Astrocyte (in vitro differentiated cells and primary cell): Measurements from ENCODE around the gene CNTNAP2. TPM values are rescaled to one million over a fixed set of nuclear protein-coding genes. Genes with fewer than 3 reads are reported as not detected.

ENCODE experiments used
- DNase-seq: peaks from one replicate; pipeline ENCODE4 v3.0.0-alpha.2; 2010; ENCODE audit warnings: low read depth
- FAIRE-seq: peaks from 2 replicates; lab custom pipeline; 2011; peaks lifted over from hg19 to GRCh38; lab: Jason Lieb, UNC
- H2AFZ ChIP-seq: 2 replicates; pipeline ENCODE4 v1.6.0; 2012; ENCODE audit warnings: low read depth, low read length, inconsistent platforms
- H3K27ac ChIP-seq: 2 replicates; pipeline ENCODE4 v1.5.1; 2011; ENCODE audit warnings: low read depth, low read length, inconsistent platforms
- H3K27me3 ChIP-seq: 2 replicates; pipeline ENCODE4 v1.6.0; 2011; ENCODE audit warnings: low read length, inconsistent platforms; ENCODE audit not compliant: insufficient read depth
- H3K36me3 ChIP-seq: 2 replicates; pipeline ENCODE4 v1.5.1; 2011; ENCODE audit warnings: low read length, inconsistent platforms; ENCODE audit not compliant: insufficient read depth
- H3K4me1 ChIP-seq: 2 replicates; pipeline ENCODE4 v1.5.1; 2011; ENCODE audit warnings: low read length, inconsistent platforms; ENCODE audit not compliant: insufficient read depth
- H3K4me2 ChIP-seq: 2 replicates; pipeline ENCODE4 v1.6.0; 2012; ENCODE audit warnings: low read length, inconsistent platforms
- H3K4me3 ChIP-seq: 2 replicates; pipeline ENCODE4 v1.5.1; 2011; ENCODE audit warnings: low read depth, mild to moderate bottlenecking, low read length, inconsistent platforms; ENCODE audit not compliant: insufficient read depth
- H3K79me2 ChIP-seq: 2 replicates; pipeline ENCODE4 v1.6.0; 2012; ENCODE audit warnings: mild to moderate bottlenecking, low read length, inconsistent platforms; ENCODE audit not compliant: insufficient read depth
- H3K9ac ChIP-seq: 2 replicates; pipeline ENCODE4 v1.6.0; 2012; ENCODE audit warnings: mild to moderate bottlenecking, low read length, inconsistent platforms
- H3K9me3 ChIP-seq: 2 replicates; pipeline ENCODE4 v1.5.1; 2012; ENCODE audit warnings: low read depth, mild to moderate bottlenecking, low read length, inconsistent platforms; ENCODE audit not compliant: insufficient read depth
- H4K20me1 ChIP-seq: 2 replicates; pipeline ENCODE4 v1.6.0; 2012; ENCODE audit warnings: low read length, inconsistent platforms; ENCODE audit not compliant: insufficient read depth
- H3K27ac Mint-ChIP-seq: one replicate; pipeline ENCODE4 v1.8.0; 2021; ENCODE audit warnings: mild to moderate bottlenecking, mixed read lengths; ENCODE audit not compliant: unreplicated experiment
- H3K27me3 Mint-ChIP-seq: one replicate; pipeline ENCODE4 v1.8.0; 2021; ENCODE audit warnings: low read depth, mixed read lengths; ENCODE audit not compliant: unreplicated experiment
- H3K36me3 Mint-ChIP-seq: one replicate; pipeline ENCODE4 v1.8.0; 2021; ENCODE audit warnings: low read depth, mixed read lengths; ENCODE audit not compliant: unreplicated experiment
- H3K4me1 Mint-ChIP-seq: one replicate; pipeline ENCODE4 v1.8.0; 2021; ENCODE audit warnings: low read depth, mixed read lengths; ENCODE audit not compliant: unreplicated experiment
- H3K4me3 Mint-ChIP-seq: one replicate; pipeline ENCODE4 v1.8.0; 2021; ENCODE audit warnings: mild to moderate bottlenecking, moderate library complexity, mixed read lengths; ENCODE audit not compliant: unreplicated experiment
- H3K9me3 Mint-ChIP-seq: one replicate; pipeline ENCODE4 v1.8.0; 2021; ENCODE audit warnings: mild to moderate bottlenecking, mixed read lengths; ENCODE audit not compliant: unreplicated experiment
- EZH2 ChIP-seq: IDR thresholded peaks from 2 replicates; pipeline ENCODE4 v1.6.1; 2012; ENCODE audit warnings: mild to moderate bottlenecking, low read length, inconsistent platforms; ENCODE audit not compliant: insufficient read depth
- total RNA-seq: library from RNA; stranded (reverse); gene quantifications from 2 replicates; pipeline ENCODE4 v1.2.1, GENCODE V29; 2021
- TF ChIP-seq, protein P1 (sequence below): IDR thresholded peaks from 2 replicates; pipeline ENCODE4 v1.5.1; 2011; ENCODE audit warnings: low read depth, mild to moderate bottlenecking, inconsistent platforms, low read length, moderate library complexity; ENCODE audit not compliant: insufficient read depth

Gene CNTNAP2
- total RNA-seq, 1 donor from 2014 or later = 20.0 TPM

DNA sequence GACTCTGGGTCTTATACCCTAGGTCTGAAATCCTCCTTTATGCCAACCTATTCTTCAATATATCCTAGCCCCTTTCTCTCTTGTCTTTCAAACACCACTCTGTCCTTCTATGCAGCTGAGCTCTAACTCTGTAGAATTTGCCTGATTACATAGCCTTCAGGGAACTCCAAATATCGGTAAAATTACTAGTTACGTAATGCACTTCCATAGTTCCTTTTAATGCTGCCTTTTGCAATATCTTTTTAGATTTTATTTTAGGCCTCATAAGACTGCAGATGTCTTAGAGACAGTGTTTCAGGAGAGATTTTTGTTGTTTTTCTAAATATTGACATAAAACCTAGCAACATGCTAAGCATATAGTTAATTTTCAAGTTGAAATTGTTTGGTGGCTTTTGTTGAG lies 924.8 kb downstream of the CNTNAP2 start:
- DNase-seq (no peak), FAIRE-seq (no peak)
- H3K36me3 ChIP-seq = no peaks in the 10 kb centered on the region
- Mint-ChIP-seq H3K36me3 (no peaks in the 10 kb centered on the region), H3K4me3 (no peak overlapping the region), H3K4me1 (no peaks in the 10 kb centered on the region), H3K9me3 (no peaks in the 10 kb centered on the region), H3K27me3 (no peaks in the 10 kb centered on the region), H3K27ac (no peak overlapping the region)
- no peak overlapping the region for H3K27ac ChIP-seq
- no peak overlapping the region for H3K9ac ChIP-seq
- H3K9me3 ChIP-seq = no peaks in the 10 kb centered on the region
- TF ChIP-seq, protein P1, sequence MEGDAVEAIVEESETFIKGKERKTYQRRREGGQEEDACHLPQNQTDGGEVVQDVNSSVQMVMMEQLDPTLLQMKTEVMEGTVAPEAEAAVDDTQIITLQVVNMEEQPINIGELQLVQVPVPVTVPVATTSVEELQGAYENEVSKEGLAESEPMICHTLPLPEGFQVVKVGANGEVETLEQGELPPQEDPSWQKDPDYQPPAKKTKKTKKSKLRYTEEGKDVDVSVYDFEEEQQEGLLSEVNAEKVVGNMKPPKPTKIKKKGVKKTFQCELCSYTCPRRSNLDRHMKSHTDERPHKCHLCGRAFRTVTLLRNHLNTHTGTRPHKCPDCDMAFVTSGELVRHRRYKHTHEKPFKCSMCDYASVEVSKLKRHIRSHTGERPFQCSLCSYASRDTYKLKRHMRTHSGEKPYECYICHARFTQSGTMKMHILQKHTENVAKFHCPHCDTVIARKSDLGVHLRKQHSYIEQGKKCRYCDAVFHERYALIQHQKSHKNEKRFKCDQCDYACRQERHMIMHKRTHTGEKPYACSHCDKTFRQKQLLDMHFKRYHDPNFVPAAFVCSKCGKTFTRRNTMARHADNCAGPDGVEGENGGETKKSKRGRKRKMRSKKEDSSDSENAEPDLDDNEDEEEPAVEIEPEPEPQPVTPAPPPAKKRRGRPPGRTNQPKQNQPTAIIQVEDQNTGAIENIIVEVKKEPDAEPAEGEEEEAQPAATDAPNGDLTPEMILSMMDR = no peak
- TF ChIP-seq EZH2 = no peak
- H3K4me2 ChIP-seq = no peak overlapping the region
- H2AFZ ChIP-seq = no peak overlapping the region
- H3K4me3 ChIP-seq = no peak overlapping the region
- no peaks in the 10 kb centered on the region for H3K4me1 ChIP-seq
- no peaks in the 10 kb centered on the region for H3K27me3 ChIP-seq
- H4K20me1 ChIP-seq = no peaks in the 10 kb centered on the region
- no peaks in the 10 kb centered on the region for H3K79me2 ChIP-seq

DNA sequence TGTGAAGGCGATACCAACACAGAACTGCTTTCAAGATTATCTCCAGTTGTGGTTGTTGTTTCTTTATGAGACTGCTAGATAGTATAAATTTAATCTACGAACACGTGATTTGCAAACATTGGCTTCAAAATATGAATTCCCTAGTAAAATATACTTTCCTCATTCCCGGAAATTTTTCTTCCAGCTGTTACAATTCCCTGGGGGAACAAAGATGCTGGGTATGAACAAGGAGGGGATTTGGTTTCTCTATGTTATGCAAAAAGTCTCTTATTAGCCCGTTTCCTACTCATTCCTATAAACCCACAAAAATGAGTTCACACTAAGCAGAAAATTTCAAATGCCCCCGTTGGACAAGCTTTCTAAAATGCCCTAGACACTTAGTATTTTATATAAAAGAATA lies 928.3 kb downstream of the CNTNAP2 start:
- Histone ChIP-seq H3K9me3 (peaks cover 3% of the 10 kb centered on the region), H3K4me1 (no peaks in the 10 kb centered on the region), H3K4me3 (no peak overlapping the region), H3K9ac (no peak overlapping the region), H2AFZ (no peak overlapping the region), H3K27ac (no peak overlapping the region), H3K36me3 (no peaks in the 10 kb centered on the region), H3K4me2 (no peak overlapping the region), H4K20me1 (no peaks in the 10 kb centered on the region), H3K27me3 (no peaks in the 10 kb centered on the region), H3K79me2 (no peaks in the 10 kb centered on the region)
- Mint-ChIP-seq H3K27ac (no peak overlapping the region), H3K27me3 (no peaks in the 10 kb centered on the region), H3K4me1 (no peaks in the 10 kb centered on the region), H3K4me3 (no peak overlapping the region), H3K36me3 (no peaks in the 10 kb centered on the region), H3K9me3 (no peaks in the 10 kb centered on the region)
- no peak for DNase-seq
- TF ChIP-seq, protein P1 = no peak
- no peak for TF ChIP-seq EZH2
- FAIRE-seq = no peak

DNA sequence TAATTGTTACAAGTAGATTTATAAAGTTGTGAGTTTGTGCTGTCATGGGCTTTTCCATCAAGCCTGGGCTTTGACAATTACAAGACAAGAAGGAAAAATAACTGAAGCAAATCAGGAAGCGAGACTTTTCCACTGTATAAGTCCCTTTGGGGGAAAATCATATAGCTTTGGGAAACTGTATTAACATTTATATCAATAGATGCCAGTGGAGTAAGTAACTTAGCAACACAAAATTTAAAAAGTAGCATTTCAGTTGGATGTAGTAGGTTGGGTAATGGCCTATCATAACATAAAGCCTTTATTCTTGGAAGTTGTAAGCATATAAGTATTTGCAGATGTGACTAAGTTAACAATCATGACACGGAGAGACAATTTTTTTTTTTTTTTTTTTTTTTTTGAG lies 931.1 kb downstream of the CNTNAP2 start:
- no peaks in the 10 kb centered on the region for H3K4me1 ChIP-seq
- no peak overlapping the region for H3K27ac Mint-ChIP-seq
- H3K4me3 Mint-ChIP-seq = no peak overlapping the region
- no peaks in the 10 kb centered on the region for H3K9me3 Mint-ChIP-seq
- FAIRE-seq (no peak), DNase-seq (no peak)
- no peak overlapping the region for H2AFZ ChIP-seq
- no peaks in the 10 kb centered on the region for H3K36me3 Mint-ChIP-seq
- H3K4me2 ChIP-seq = no peak overlapping the region
- H3K36me3 ChIP-seq = no peaks in the 10 kb centered on the region
- H3K4me3 ChIP-seq = no peak overlapping the region
- H3K79me2 ChIP-seq = no peaks in the 10 kb centered on the region
- H3K9ac ChIP-seq = no peak overlapping the region
- no peaks in the 10 kb centered on the region for H3K27me3 Mint-ChIP-seq
- no peak overlapping the region for H3K27ac ChIP-seq
- H3K27me3 ChIP-seq = no peaks in the 10 kb centered on the region
- peaks cover 3% of the 10 kb centered on the region for H3K9me3 ChIP-seq
- H3K4me1 Mint-ChIP-seq = no peaks in the 10 kb centered on the region
- H4K20me1 ChIP-seq = no peaks in the 10 kb centered on the region
- no peak for TF ChIP-seq EZH2
- TF ChIP-seq, protein P1 = no peak
